PC-3 (cell line): ENCODE measurements around the gene ADGRG1. TPM values are rescaled to one million over a fixed set of nuclear protein-coding genes. Genes with fewer than 3 reads are reported as not detected.

Experiments
- ATAC-seq: fragments of 200-7000 bp; cut with Tn5 transposase; 2 replicates; pipeline ENCODE4 v1.9.1; 2020; ENCODE audit warnings: mild to moderate bottlenecking, moderate library complexity
- BruUV-seq: library from RNA; stranded (reverse); fragments of 400-500 nt; replicated peaks from 2 replicates; lab custom pipeline; 2021; lab: Mats Ljungman, UMichigan
- CTCF ChIA-PET: fragments of 300-600 bp; sonication (Branson Sonifier 250); formaldehyde crosslinking; loops from one replicate; lab custom pipeline; 2022; ENCODE audit warnings: antibody characterized with exemption; lab: Charles Lee
- POLR2A ChIA-PET: fragments of 300-600 bp; sonication (Branson Sonifier 250); formaldehyde crosslinking; loops from one replicate; lab custom pipeline; 2022; ENCODE audit warnings: antibody characterized with exemption; ENCODE audit not compliant: unreplicated experiment; lab: Charles Lee
- DNase-seq: peaks from one replicate; pipeline ENCODE4 v3.0.0-alpha.2; 2015
- H2AFZ ChIP-seq: fragments of 300-600 bp; sonication (generic); 2 replicates; pipeline ENCODE4 v1.6.0; 2016; ENCODE audit warnings: antibody characterized with exemption, low read length
- H3F3A ChIP-seq: fragments of 300-600 bp; sonication (generic); one replicate; pipeline ENCODE4 v1.6.0; 2017; ENCODE audit warnings: antibody characterized with exemption, low read length, control low read depth, mild to moderate bottlenecking; ENCODE audit not compliant: unreplicated experiment
- H3K27ac ChIP-seq: fragments of 300-600 bp; sonication (generic); 2 replicates; pipeline ENCODE4 v1.5.1; 2016; ENCODE audit warnings: mild to moderate bottlenecking, low read length
- H3K27me3 ChIP-seq: fragments of 300-600 bp; sonication (generic); 2 replicates; pipeline ENCODE4 v1.6.1; 2016; ENCODE audit warnings: low read length, mixed read lengths
- H3K36me3 ChIP-seq: fragments of 300-600 bp; sonication (generic); 2 replicates; pipeline ENCODE4 v1.6.1; 2016; ENCODE audit warnings: low read depth, mixed run types, low read length, mixed read lengths
- H3K4me1 ChIP-seq: fragments of 300-600 bp; sonication (generic); 2 replicates; pipeline ENCODE4 v1.5.1; 2016; ENCODE audit warnings: low read length; ENCODE audit not compliant: insufficient read depth
- H3K4me2 ChIP-seq: fragments of 300-600 bp; sonication (generic); 2 replicates; pipeline ENCODE4 v1.6.0; 2016; ENCODE audit warnings: low read length
- H3K4me3 ChIP-seq: fragments of 300-600 bp; sonication (generic); 2 replicates; pipeline ENCODE4 v1.5.1; 2016; ENCODE audit warnings: mild to moderate bottlenecking, low read length, mixed read lengths
- H3K79me2 ChIP-seq: fragments of 300-600 bp; sonication (generic); 2 replicates; pipeline ENCODE4 v1.6.1; 2017; ENCODE audit warnings: low read length, mixed read lengths
- H3K9ac ChIP-seq: fragments of 300-600 bp; sonication (generic); 2 replicates; pipeline ENCODE4 v1.6.0; 2016; ENCODE audit warnings: mild to moderate bottlenecking, low read length
- H3K9me2 ChIP-seq: fragments of 300-600 bp; sonication (generic); replicated peaks from 2 replicates; pipeline ENCODE4 v1.6.1; 2016; ENCODE audit warnings: mixed run types, low read length, mixed read lengths
- H3K9me3 ChIP-seq: fragments of 300-600 bp; sonication (generic); 2 replicates; pipeline ENCODE4 v1.6.1; 2016; ENCODE audit warnings: low read length, mixed read lengths
- H4K20me1 ChIP-seq: fragments of 300-600 bp; sonication (generic); 2 replicates; pipeline ENCODE4 v1.6.1; 2016; ENCODE audit warnings: low read length, mixed read lengths
- CTCF ChIP-seq: fragments of 300-600 bp; sonication (generic); conservative IDR thresholded peaks from 2 replicates; pipeline ENCODE4 v1.5.1; 2017; ENCODE audit warnings: antibody characterized with exemption, low read depth, mild to moderate bottlenecking, low read length
- EZH2 ChIP-seq: fragments of 300-600 bp; sonication (generic); IDR thresholded peaks from one replicate; pipeline ENCODE4 v1.6.1; 2017; ENCODE audit warnings: antibody characterized with exemption, mild to moderate bottlenecking, low read length; ENCODE audit not compliant: unreplicated experiment
- EZH2phosphoT487 ChIP-seq: fragments of 300-600 bp; sonication (generic); IDR thresholded peaks from 2 replicates; pipeline ENCODE4 v1.6.1; 2018; ENCODE audit warnings: mild to moderate bottlenecking, antibody characterized with exemption, low read length, borderline replicate concordance
- intact Hi-C: fragments of 100-400 bp; cut with micrococcal nuclease; formaldehyde crosslinking; loops from 2 replicates; pipeline ENCODE4 v1.9.0; 2023
- total RNA-seq: library from RNA; depleted of rRNA; stranded (reverse); fragments of >200 nt; gene quantifications from 2 replicates; pipeline ENCODE4 v1.2.3, GENCODE V29; 2014

ADGRG1 gene
- total RNA-seq, 1 experiment from 2014 or later = 33.7 TPM

- no peaks in the 10 kb centered on the region for H3K9me2 ChIP-seq
- H3F3A ChIP-seq = no peaks in the 10 kb centered on the region
- intact Hi-C loops = no loop called here
- H3K27ac ChIP-seq = no peak overlapping the region
- no peaks in the 10 kb centered on the region for H3K27me3 ChIP-seq
- POLR2A ChIA-PET = no interaction called here
- H3K4me3 ChIP-seq = no peak overlapping the region
- H3K36me3 ChIP-seq = peaks cover 5% of the 10 kb centered on the region
- DNase-seq = no peak
- H3K9me3 ChIP-seq = no peaks in the 10 kb centered on the region
- H3K9ac ChIP-seq = no peak overlapping the region
- 0 out of 2 replicates have a peak, but pooled peaks cover 4% of the 10 kb centered on the region for H3K79me2 ChIP-seq
- no peak for ATAC-seq
- H4K20me1 ChIP-seq = no peaks in the 10 kb centered on the region
- no TSS peak for BruUV-seq
- CTCF ChIA-PET = no interaction called here
- TF ChIP-seq EZH2phosphoT487 (no peak), EZH2 (no peak), CTCF (no peak)
- H2AFZ ChIP-seq = no peak overlapping the region
- H3K4me1 ChIP-seq = peaks cover 40% of the 10 kb centered on the region
- no peak overlapping the region for H3K4me2 ChIP-seq
Observed at GRCh38 chr16:57639172-57639887, 10.9 kb downstream of the ADGRG1 start.

GRCh38 chr16:57640185-57640584, 11.8 kb downstream of the ADGRG1 start:
- ChIA-PET POLR2A (no interaction called here), CTCF (no interaction called here)
- Histone ChIP-seq H2AFZ (no peak overlapping the region), H3K27ac (no peak overlapping the region), H3K9ac (no peak overlapping the region), H4K20me1 (no peaks in the 10 kb centered on the region), H3F3A (no peaks in the 10 kb centered on the region), H3K4me1 (peaks cover 36% of the 10 kb centered on the region), H3K79me2 (0 out of 2 replicates have a peak, but pooled peaks cover 4% of the 10 kb centered on the region), H3K9me2 (no peaks in the 10 kb centered on the region), H3K9me3 (no peaks in the 10 kb centered on the region), H3K36me3 (peaks cover 10% of the 10 kb centered on the region), H3K27me3 (no peaks in the 10 kb centered on the region), H3K4me3 (no peak overlapping the region), H3K4me2 (no peak overlapping the region)
- DNase-seq (no peak), ATAC-seq (no peak)
- TF ChIP-seq EZH2phosphoT487 (no peak), EZH2 (no peak), CTCF (no peak)
- BruUV-seq = no TSS peak
- intact Hi-C loops = loop anchor here (10.0 kb wide), 1 partner anchor 365 kb away; the partner anchor contains the start of genes USB1 and ZNF319

- H3K27me3 ChIP-seq = no peaks in the 10 kb centered on the region
- ChIA-PET CTCF (no interaction called here), POLR2A (no interaction called here)
- no peaks in the 10 kb centered on the region for H3K9me3 ChIP-seq
- BruUV-seq = no TSS peak
- intact Hi-C loops = loop anchor here (10.0 kb wide), 1 partner anchor 364 kb away; the partner anchor contains the start of genes USB1 and ZNF319
- H4K20me1 ChIP-seq = no peaks in the 10 kb centered on the region
- 0 out of 2 replicates have a peak, but pooled peaks cover 4% of the 10 kb centered on the region for H3K79me2 ChIP-seq
- H3K9me2 ChIP-seq = no peaks in the 10 kb centered on the region
- DNase-seq (no peak), ATAC-seq (no peak)
- H3K36me3 ChIP-seq = peaks cover 10% of the 10 kb centered on the region
- no peak overlapping the region for H3K4me3 ChIP-seq
- TF ChIP-seq EZH2phosphoT487 (no peak), CTCF (no peak)
- no peak overlapping the region for H3K4me2 ChIP-seq
- H3F3A ChIP-seq = no peaks in the 10 kb centered on the region
- peaks cover 41% of the 10 kb centered on the region for H3K4me1 ChIP-seq
- H2AFZ ChIP-seq = no peak overlapping the region
- H3K27ac ChIP-seq = no peak overlapping the region
- no peak overlapping the region for H3K9ac ChIP-seq
Observed at GRCh38 chr16:57640612-57641011, 12.2 kb downstream of the ADGRG1 start.
